ACC112 (cell line): ENCODE results near the gene MRPL18.

Experiments
- H2AFZ ChIP-seq: fragments of 200-600 bp; sonication (generic); one replicate; pipeline ENCODE4 v1.6.0; 2017; ENCODE audit warnings: antibody characterized with exemption, low read length; ENCODE audit not compliant: unreplicated experiment
- H3K27ac ChIP-seq: fragments of 200-600 bp; sonication (generic); 2 replicates; pipeline ENCODE4 v1.5.1; 2014; ENCODE audit warnings: low read depth, mild to moderate bottlenecking, antibody characterized with exemption, low read length, moderate library complexity
- H3K27me3 ChIP-seq: fragments of 200-600 bp; sonication (generic); 2 replicates; pipeline ENCODE4 v1.6.1; 2014; ENCODE audit warnings: mild to moderate bottlenecking, antibody characterized with exemption, low read length, moderate library complexity, mixed read lengths; ENCODE audit not compliant: insufficient read depth
- H3K36me3 ChIP-seq: fragments of 200-600 bp; sonication (generic); 2 replicates; pipeline ENCODE4 v1.6.1; 2016; ENCODE audit warnings: mild to moderate bottlenecking, antibody characterized with exemption, low read length, moderate library complexity, mixed read lengths; ENCODE audit not compliant: insufficient read depth
- H3K4me1 ChIP-seq: fragments of 200-600 bp; sonication (generic); one replicate; pipeline ENCODE4 v1.6.1; 2016; ENCODE audit warnings: low read length, mixed read lengths; ENCODE audit not compliant: insufficient read depth, unreplicated experiment, control insufficient read depth
- H3K4me3 ChIP-seq: fragments of 200-600 bp; sonication (generic); 2 replicates; pipeline ENCODE4 v1.5.1; 2014; ENCODE audit warnings: mild to moderate bottlenecking, low read depth, low read length
- H3K79me2 ChIP-seq: fragments of 200-600 bp; sonication (generic); one replicate; pipeline ENCODE4 v1.6.0; 2016; ENCODE audit warnings: low read length; ENCODE audit not compliant: control insufficient read depth, unreplicated experiment, insufficient read depth

Gene MRPL18

DNA sequence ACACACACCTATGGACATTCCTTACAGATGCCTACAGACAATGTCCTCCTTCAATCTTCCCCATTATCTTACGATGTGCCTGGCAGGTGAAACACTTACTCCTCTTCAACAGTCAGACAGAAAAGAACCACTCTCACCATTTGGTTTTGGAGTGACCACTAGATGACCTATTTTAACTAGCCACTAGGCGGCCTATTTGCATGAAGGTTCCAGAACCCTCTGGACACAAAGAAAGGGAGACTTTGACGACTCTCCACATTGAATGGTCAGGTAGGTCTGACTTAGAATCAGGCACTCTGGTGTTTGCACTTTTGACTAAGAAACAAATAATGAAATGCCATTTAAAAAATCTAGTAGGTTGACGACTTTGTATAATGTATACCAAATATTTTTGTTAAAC lies 51.8 kb downstream of the MRPL18 start:
- H3K4me1 ChIP-seq = peaks cover 5% of the 10 kb centered on the region
- H3K79me2 ChIP-seq = no peaks in the 10 kb centered on the region
- H3K27me3 ChIP-seq = no peaks in the 10 kb centered on the region
- H2AFZ ChIP-seq = no peak overlapping the region
- H3K36me3 ChIP-seq = no peaks in the 10 kb centered on the region
- H3K4me3 ChIP-seq = no peak overlapping the region
- no peak overlapping the region for H3K27ac ChIP-seq

DNA sequence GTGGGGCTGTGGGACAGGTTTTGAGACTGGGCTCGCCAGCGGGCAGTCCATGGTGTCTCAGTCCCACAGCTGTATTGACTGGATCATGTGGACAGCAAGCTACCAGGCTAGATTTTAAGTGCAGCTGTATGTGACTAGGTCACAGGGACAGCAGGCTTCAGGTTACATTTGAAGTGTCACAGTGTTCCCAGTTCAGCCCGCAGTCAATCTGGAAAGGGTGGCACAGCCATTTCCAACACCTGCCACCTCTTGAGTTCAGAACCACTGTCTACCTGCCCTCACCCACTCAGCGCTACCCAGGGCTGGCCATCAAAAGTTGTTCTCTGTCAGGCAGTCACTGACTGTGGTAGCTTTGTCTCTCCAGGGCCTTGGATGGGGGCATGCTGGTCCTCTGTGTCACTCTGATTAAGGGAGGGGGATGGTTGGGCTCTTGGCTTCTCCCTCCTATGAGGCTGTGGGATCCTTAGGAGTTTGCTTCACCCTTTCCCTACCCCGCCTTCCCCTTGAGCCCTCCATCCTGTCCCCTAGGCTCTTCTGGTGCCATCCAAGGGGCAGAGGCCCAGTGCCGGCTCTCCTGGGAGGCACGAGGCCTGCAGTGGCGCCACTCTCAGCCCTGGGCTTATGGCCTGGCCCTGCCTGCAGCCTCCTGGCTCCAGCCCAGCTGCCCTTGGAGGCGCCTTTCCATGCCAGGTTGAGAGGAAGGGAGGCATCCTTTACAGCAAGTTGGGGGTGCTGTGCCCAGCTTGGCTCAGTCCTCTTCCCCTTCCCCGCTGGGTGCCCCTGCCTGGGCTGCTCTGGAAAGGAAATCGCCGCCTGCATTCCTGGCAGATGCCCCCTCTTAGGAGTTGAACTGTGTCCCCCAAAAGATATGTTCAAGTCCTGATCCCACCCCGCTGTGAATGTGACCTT lies 54.7 kb downstream of the MRPL18 start:
- H3K27me3 ChIP-seq = no peaks in the 10 kb centered on the region
- no peaks in the 10 kb centered on the region for H3K79me2 ChIP-seq
- H3K27ac ChIP-seq = no peak overlapping the region
- no peak overlapping the region for H2AFZ ChIP-seq
- H3K36me3 ChIP-seq = no peaks in the 10 kb centered on the region
- no peaks in the 10 kb centered on the region for H3K4me1 ChIP-seq
- H3K4me3 ChIP-seq = no peak overlapping the region
